HepG2 (cell line): ENCODE measurements around the gene NISCH. TPM values are rescaled to one million over a fixed set of nuclear protein-coding genes. Genes with fewer than 3 reads are reported as not detected.

ENCODE experiments used
- ATAC-seq: fragments of 200-7000 bp; cut with Tn5 transposase; 3 replicates; pipeline ENCODE4 v1.9.1; 2020; ENCODE audit warnings: mild to moderate bottlenecking, moderate library complexity
- BruUV-seq: library from RNA; stranded (reverse); fragments of 400-500 nt; replicated peaks from 2 replicates; lab custom pipeline; 2021; lab: Mats Ljungman, UMichigan
- CTCF ChIA-PET: fragments of 300-600 bp; formaldehyde crosslinking; extraction: SDS; loops from one replicate; lab custom pipeline; 2021; ENCODE audit warnings: low total read pairs, inconsistent platforms, low intra/inter-chr PET ratio; lab: Yijun Ruan, JAX
- POLR2A ChIA-PET: fragments of 350-600 bp; sonication (Branson Sonifier 250); formaldehyde crosslinking; loops from one replicate; lab custom pipeline; 2020; ENCODE audit warnings: antibody characterized with exemption, inconsistent platforms; lab: Yijun Ruan, JAX
- DNase-seq: peaks from one replicate; pipeline ENCODE4 v3.0.0-alpha.2; 2015; ENCODE audit warnings: low spot score
- FAIRE-seq: peaks from 3 replicates; lab custom pipeline; 2011; peaks lifted over from hg19 to GRCh38; lab: Jason Lieb, UNC
- H2AFZ ChIP-seq: one replicate; pipeline ENCODE4 v1.6.1; 2011; ENCODE audit warnings: low read length, inconsistent platforms
- H3K27ac ChIP-seq: fragments of 300-600 bp; 3 replicates; pipeline ENCODE4 v1.8.0; 2011; ENCODE audit warnings: mixed run types, mild to moderate bottlenecking, mixed read lengths, low read length, inconsistent platforms; ENCODE audit not compliant: insufficient read depth; ENCODE audit errors: extremely low read length
- H3K27me3 ChIP-seq, 2 experiments: fragments of 200-600 bp in 1 of 2; 2 replicates in 1 of 2; 3 replicates in 1 of 2; pipeline versions ENCODE4 v1.6.0 to v1.8.0; 2011; ENCODE audit warnings: low read length in 2 of 2, mild to moderate bottlenecking in 2 of 2, moderate library complexity in 2 of 2, inconsistent platforms in 1 of 2; ENCODE audit not compliant: insufficient read depth in 2 of 2, control insufficient read depth in 1 of 2
- H3K36me3 ChIP-seq, 2 experiments: fragments of 200-600 bp in 1 of 2; replicated peaks in 1 of 2; 2 replicates in 1 of 2; 3 replicates in 1 of 2; pipeline versions ENCODE4 v1.5.1 to v1.8.0; 2011; ENCODE audit warnings: low read length in 2 of 2, inconsistent platforms in 1 of 2; ENCODE audit not compliant: insufficient read depth in 2 of 2, control insufficient read depth in 1 of 2
- H3K4me1 ChIP-seq: 2 replicates; pipeline ENCODE4 v1.5.1; 2012; ENCODE audit warnings: low read length, inconsistent platforms; ENCODE audit not compliant: insufficient read depth
- H3K4me2 ChIP-seq: 2 replicates; pipeline ENCODE4 v1.6.0; 2011; ENCODE audit warnings: low read depth, low read length, inconsistent platforms
- H3K4me3 ChIP-seq, 3 experiments: fragments of 200-600 bp in 1 of 3; sonication (generic), shearing (Covaris generic) in 1 of 3; replicated peaks in 1 of 3; 2 replicates each; pipeline ENCODE4 v1.5.1; 2011 to 2016; ENCODE audit warnings: low read length in 3 of 3, inconsistent platforms in 2 of 3, low read depth in 2 of 3, mild to moderate bottlenecking in 2 of 3, control low read depth in 1 of 3, mixed read lengths in 1 of 3; ENCODE audit not compliant: insufficient read depth in 1 of 3
- H3K79me2 ChIP-seq: one replicate; pipeline ENCODE4 v1.6.1; 2011; ENCODE audit warnings: low read length, inconsistent platforms; ENCODE audit not compliant: insufficient read depth
- H3K9ac ChIP-seq: 2 replicates; pipeline ENCODE4 v1.6.0; 2011; ENCODE audit warnings: mild to moderate bottlenecking, low read depth, low read length, inconsistent platforms; ENCODE audit not compliant: insufficient read depth
- H3K9me3 ChIP-seq: 2 replicates; pipeline ENCODE4 v1.5.1; 2012; ENCODE audit warnings: mild to moderate bottlenecking, low read length
- H4K20me1 ChIP-seq: 2 replicates; pipeline ENCODE4 v1.6.0; 2011; ENCODE audit warnings: inconsistent platforms, mild to moderate bottlenecking, low read length, moderate library complexity; ENCODE audit not compliant: insufficient read depth
- HDAC2 ChIP-seq: sonication (generic); formaldehyde crosslinking; IDR thresholded peaks from 2 replicates; pipeline ENCODE4 v1.4.0; 2020; ENCODE audit warnings: missing genetic modification reagents
- IRF9 ChIP-seq: sonication (generic); formaldehyde crosslinking; IDR thresholded peaks from 2 replicates; pipeline ENCODE4 v1.8.0; 2022; ENCODE audit warnings: missing genetic modification reagents, mild to moderate bottlenecking, borderline replicate concordance
- NFYB ChIP-seq: sonication (generic); formaldehyde crosslinking; IDR thresholded peaks from 2 replicates; pipeline ENCODE4 v1.4.0; 2020; ENCODE audit warnings: missing genetic modification reagents
- PAWR ChIP-seq: sonication (generic); formaldehyde crosslinking; IDR thresholded peaks from 2 replicates; pipeline ENCODE4 v1.4.0; 2020; ENCODE audit warnings: missing genetic modification reagents, mild to moderate bottlenecking, borderline replicate concordance
- RBFOX2 ChIP-seq: fragments of 200-400 bp; formaldehyde crosslinking; IDR thresholded peaks from 2 replicates; pipeline ENCODE4 v1.6.1; 2017; ENCODE audit warnings: low read depth, mild to moderate bottlenecking, low read length
- REPIN1 ChIP-seq: sonication (generic); formaldehyde crosslinking; IDR thresholded peaks from 2 replicates; pipeline ENCODE4 v1.8.0; 2022; ENCODE audit warnings: missing genetic modification reagents, low read depth, mild to moderate bottlenecking, borderline replicate concordance
- ZNF12 ChIP-seq: sonication (generic); formaldehyde crosslinking; IDR thresholded peaks from 2 replicates; pipeline ENCODE4 v1.5.0; 2020; ENCODE audit warnings: missing genetic modification reagents
- ZNF558 ChIP-seq: sonication (generic); formaldehyde crosslinking; IDR thresholded peaks from 2 replicates; pipeline ENCODE4 v1.9.0; 2022; ENCODE audit warnings: mild to moderate bottlenecking, missing genetic modification reagents, borderline replicate concordance
- ZNF563 ChIP-seq: sonication (generic); formaldehyde crosslinking; IDR thresholded peaks from 2 replicates; pipeline ENCODE4 v1.8.0; 2022; ENCODE audit warnings: mild to moderate bottlenecking, moderate library complexity, missing genetic modification reagents
- ZNF850 ChIP-seq: sonication (generic); formaldehyde crosslinking; conservative IDR thresholded peaks from 2 replicates; pipeline ENCODE4 v1.9.0; 2021; ENCODE audit warnings: mild to moderate bottlenecking, missing genetic modification reagents
- WGBS: methylation state at CpG from one replicate; pipeline ENCODE4 v1.1.6; 2017; ENCODE audit warnings: low lambda C conversion rate; 5-methylcytosine and 5-hydroxymethylcytosine counted together
- in situ Hi-C: cut with HindIII; loops from 2 replicates; pipeline ENCODE4 v1.10.0; 2017; ENCODE audit warnings: low pct_unique_long_range_greater_than_20kb; ENCODE audit not compliant: extremely low pct_ligation_motif_present
- intact Hi-C: fragments of 100-400 bp; cut with micrococcal nuclease; formaldehyde crosslinking; loops from one replicate; pipeline ENCODE4 v1.10.0; 2022; ENCODE audit not compliant: unreplicated experiment
- polyA plus RNA-seq, 8 experiments: library from polyadenylated mRNA; depleted of rRNA in 3 of 8; stranded (reverse) in 7 of 8; unstranded in 1 of 8; fragments of >200 nt; fragmentation: Illumina TruSeq in 4 of 8; extraction: Trizol in 4 of 8; gene quantifications; 2 replicates each; pipeline versions ENCODE4 v1.2.1 to v1.2.3, GENCODE V29; 2011 to 2016; ENCODE audit warnings: low read depth in 4 of 8, missing spikeins in 1 of 8, mixed read lengths in 1 of 8; ENCODE audit not compliant: insufficient read depth in 1 of 8
- total RNA-seq, 5 experiments: library from RNA; depleted of rRNA; stranded (reverse); fragments of >200 nt; fragmentation: Illumina TruSeq; extraction: Trizol; gene quantifications; 2 replicates each; pipeline ENCODE4 v1.2.3, GENCODE V29; 2016; ENCODE audit warnings: low read depth in 1 of 5
- TF ChIP-seq, protein P1 (sequence below): sonication (generic); formaldehyde crosslinking; IDR thresholded peaks from 2 replicates; pipeline ENCODE4 v1.5.0; 2020; ENCODE audit warnings: mild to moderate bottlenecking, missing genetic modification reagents, moderate library complexity

The NISCH gene
- total and polyA plus RNA-seq, 2 of the 13 experiments (the other 11 are each of a cell fraction or from before 2014, with no cell fraction given): 27.0 to 47.6 TPM

GRCh38 chr3:52428151-52429005 lies 27.0 kb upstream of the NISCH start (continued):
- TF ChIP-seq, protein P1, sequence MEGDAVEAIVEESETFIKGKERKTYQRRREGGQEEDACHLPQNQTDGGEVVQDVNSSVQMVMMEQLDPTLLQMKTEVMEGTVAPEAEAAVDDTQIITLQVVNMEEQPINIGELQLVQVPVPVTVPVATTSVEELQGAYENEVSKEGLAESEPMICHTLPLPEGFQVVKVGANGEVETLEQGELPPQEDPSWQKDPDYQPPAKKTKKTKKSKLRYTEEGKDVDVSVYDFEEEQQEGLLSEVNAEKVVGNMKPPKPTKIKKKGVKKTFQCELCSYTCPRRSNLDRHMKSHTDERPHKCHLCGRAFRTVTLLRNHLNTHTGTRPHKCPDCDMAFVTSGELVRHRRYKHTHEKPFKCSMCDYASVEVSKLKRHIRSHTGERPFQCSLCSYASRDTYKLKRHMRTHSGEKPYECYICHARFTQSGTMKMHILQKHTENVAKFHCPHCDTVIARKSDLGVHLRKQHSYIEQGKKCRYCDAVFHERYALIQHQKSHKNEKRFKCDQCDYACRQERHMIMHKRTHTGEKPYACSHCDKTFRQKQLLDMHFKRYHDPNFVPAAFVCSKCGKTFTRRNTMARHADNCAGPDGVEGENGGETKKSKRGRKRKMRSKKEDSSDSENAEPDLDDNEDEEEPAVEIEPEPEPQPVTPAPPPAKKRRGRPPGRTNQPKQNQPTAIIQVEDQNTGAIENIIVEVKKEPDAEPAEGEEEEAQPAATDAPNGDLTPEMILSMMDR: peak; percentile 92
- no peak for TF ChIP-seq PAWR (CRISPR knock-in tag)

- ATAC-seq (peak; percentile 13), FAIRE-seq (no peak), DNase-seq (no peak)
- Histone ChIP-seq H3K4me3 (no peak overlapping the region), H3K4me2 (peak overlapping the region; percentile 68), H3K9ac (no peak overlapping the region), H3K79me2 (no peaks in the 10 kb centered on the region), H2AFZ (no peak overlapping the region), H3K36me3 (no peaks in the 10 kb centered on the region), H3K27me3 (no peaks in the 10 kb centered on the region), H3K27ac (peak overlapping the region; percentile 83), H3K9me3 (no peaks in the 10 kb centered on the region), H3K4me1 (peaks cover 76% of the 10 kb centered on the region), H4K20me1 (no peaks in the 10 kb centered on the region)
- WGBS: 7% methylated on average over 3 of the region's 3 CpGs
- intact Hi-C loops: no loop called here
- ChIA-PET POLR2A (interaction anchor here (2.2 kb wide), 1 partner anchor 16 kb away, joined by 14 read pairs; the partner anchor contains the start of gene SEMA3G), CTCF (interaction anchor here (1.1 to 4.0 kb wide), 4 partner anchors 17 to 23 kb away, joined by 3 to 83 read pairs (median 4); partner anchors contain the start of gene SEMA3G)
- TSS peak; percentile 45 for BruUV-seq
- in situ Hi-C loops: no loop called here
- TF ChIP-seq ZNF558 (CRISPR knock-in tag): no peak
- TF ChIP-seq NFYB: no peak
- 0 out of 2 replicates have a peak, but pooled peaks have one; percentile 29 for TF ChIP-seq ZNF850
- 0 out of 2 replicates have a peak, but pooled peaks have one; percentile 10 for TF ChIP-seq ZNF563 (CRISPR knock-in tag)
- TF ChIP-seq IRF9 (CRISPR knock-in tag): no peak
- 0 out of 2 replicates have a peak, but pooled peaks have one; percentile 4 for TF ChIP-seq REPIN1 (CRISPR knock-in tag)
- TF ChIP-seq ZNF12: 0 out of 2 replicates have a peak, but pooled peaks have one; percentile 28
- no peak for TF ChIP-seq RBFOX2
- no peak for TF ChIP-seq HDAC2 (CRISPR knock-in tag)
These were observed 26.4 kb upstream of the NISCH start for GRCh38 chr3:52429031-52429430.
